HG02973 (cell line): ENCODE measurements around the gene METTL13.

Experiments used
- ATAC-seq: cut with Tn5 transposase; IDR thresholded peaks from one replicate; pipeline ENCODE4 v1.9.1; 2021; ENCODE audit warnings: moderate library complexity; ENCODE audit not compliant: unreplicated experiment

Gene METTL13, protein sequence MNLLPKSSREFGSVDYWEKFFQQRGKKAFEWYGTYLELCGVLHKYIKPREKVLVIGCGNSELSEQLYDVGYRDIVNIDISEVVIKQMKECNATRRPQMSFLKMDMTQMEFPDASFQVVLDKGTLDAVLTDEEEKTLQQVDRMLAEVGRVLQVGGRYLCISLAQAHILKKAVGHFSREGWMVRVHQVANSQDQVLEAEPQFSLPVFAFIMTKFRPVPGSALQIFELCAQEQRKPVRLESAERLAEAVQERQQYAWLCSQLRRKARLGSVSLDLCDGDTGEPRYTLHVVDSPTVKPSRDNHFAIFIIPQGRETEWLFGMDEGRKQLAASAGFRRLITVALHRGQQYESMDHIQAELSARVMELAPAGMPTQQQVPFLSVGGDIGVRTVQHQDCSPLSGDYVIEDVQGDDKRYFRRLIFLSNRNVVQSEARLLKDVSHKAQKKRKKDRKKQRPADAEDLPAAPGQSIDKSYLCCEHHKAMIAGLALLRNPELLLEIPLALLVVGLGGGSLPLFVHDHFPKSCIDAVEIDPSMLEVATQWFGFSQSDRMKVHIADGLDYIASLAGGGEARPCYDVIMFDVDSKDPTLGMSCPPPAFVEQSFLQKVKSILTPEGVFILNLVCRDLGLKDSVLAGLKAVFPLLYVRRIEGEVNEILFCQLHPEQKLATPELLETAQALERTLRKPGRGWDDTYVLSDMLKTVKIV

DNA sequence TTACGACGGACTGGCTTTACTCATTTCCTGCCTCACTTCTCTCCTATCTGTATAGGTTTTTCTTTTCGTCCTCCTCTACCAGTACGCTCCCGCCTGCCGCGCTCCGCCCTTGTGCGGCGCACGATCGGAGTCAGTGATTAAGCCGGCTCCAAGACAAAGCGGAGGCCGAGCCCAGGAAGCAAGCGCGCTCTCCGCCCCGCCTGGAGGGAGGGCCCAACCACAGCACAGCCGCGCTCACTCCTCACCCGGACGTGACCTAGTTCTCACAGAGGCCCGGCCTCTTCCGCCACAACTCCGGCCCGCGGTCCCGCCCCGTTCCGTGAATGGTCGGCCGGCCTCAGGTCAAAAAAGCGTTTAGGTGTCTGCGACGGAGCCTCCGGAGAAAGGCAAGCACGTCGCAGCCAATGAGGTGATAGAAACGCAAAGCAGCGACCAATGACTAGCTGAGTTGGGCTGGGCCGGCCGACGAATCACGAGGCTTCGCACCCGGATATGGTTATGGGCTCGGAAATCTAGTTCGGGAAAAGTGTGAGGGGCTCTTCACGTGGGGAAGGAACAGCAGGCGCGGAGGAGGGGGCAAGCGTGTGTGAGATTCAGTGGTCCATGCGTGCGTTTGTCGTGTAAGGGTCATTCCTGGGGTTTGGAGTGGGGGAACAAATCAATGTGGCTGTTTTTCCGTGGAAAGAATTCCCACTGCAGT, at the start of gene METTL13:
Gene METTL13, plus strand, starts transcription at position 485 of the 700 bp plus-strand sequence. CDS start 308 bp downstream, outside the sequence.
- peak; percentile 96 for ATAC-seq

DNA sequence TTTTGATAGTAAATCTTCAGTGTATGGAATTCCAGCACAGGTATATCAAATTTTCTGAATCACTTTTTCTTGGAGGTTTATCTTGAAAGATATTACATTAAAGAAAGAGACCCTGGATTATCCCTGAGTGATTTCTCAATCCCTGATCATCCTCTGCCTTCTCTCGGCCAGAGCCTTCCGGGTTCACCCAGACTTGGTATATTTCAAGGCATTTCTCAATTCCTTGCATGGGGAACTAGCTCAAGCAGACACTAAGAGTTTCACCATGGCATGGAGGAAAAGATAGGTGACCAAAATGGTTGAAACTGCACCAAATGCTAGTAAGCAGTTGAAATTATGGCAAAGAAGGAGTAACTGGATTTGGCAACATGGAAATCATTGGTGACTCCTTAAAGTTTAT, 45.3 kb upstream of the METTL13 start:
- ATAC-seq = no peak

DNA sequence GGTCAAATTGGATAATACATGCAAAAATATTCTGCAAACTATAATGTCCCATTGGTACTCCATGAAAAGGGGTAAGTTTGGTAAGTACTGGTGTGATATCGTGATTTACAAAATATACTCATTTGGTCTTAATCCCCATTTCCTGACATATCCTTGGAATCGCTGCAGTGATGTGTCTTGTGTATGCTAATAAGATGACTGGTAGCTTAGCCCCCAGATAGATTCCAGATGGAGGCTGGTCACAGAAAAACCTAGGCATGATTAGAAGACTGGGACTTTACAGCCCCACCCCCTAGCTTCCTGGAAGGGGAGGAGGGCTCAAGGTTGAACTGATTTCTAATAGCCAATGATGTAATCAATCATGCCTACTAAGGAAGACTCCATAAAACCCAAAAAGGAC, 42.5 kb upstream of the METTL13 start:
- ATAC-seq = no peak

DNA sequence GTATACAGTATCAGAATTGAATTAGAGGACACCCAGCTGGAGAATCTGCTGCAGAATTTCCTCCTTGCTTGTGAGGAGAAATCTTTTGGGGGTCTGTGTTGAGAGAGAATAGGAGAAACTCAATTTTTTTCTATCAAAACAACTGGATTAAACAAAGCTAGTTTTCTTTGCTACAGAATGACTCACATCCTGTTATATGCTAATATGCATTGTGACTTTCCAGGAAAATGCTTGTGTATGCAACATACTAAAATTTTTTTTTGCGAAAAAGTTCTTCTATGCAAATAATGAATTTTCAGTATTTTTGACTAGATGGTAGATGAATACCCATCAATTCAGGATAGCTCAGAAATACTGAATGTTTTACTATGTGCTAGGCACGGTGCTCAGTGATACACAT, 41.8 kb upstream of the METTL13 start:
- no peak for ATAC-seq

DNA sequence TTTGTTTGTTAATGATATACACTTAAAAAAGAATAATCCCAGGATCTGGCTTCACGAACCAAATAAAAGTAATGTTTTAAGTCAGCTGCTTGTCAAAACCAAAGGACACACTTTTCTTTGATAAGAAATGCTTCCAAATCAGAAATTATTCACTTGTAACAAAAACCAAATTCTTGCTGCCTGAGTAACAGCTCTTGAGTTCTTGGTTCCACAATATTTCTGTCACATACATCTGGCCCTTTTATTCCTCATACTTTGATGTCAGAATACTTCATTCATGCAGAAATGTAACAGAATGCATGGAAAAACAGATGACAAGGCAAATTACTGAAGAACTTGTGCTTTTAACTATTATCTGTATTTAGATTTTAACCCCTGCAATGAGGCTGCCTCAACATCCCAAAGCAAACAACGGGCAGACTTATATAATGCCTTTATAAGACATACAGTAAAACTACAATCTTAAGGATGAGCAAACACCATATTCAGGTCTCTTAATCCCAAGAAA, 41.0 kb upstream of the METTL13 start:
- ATAC-seq = no peak

DNA sequence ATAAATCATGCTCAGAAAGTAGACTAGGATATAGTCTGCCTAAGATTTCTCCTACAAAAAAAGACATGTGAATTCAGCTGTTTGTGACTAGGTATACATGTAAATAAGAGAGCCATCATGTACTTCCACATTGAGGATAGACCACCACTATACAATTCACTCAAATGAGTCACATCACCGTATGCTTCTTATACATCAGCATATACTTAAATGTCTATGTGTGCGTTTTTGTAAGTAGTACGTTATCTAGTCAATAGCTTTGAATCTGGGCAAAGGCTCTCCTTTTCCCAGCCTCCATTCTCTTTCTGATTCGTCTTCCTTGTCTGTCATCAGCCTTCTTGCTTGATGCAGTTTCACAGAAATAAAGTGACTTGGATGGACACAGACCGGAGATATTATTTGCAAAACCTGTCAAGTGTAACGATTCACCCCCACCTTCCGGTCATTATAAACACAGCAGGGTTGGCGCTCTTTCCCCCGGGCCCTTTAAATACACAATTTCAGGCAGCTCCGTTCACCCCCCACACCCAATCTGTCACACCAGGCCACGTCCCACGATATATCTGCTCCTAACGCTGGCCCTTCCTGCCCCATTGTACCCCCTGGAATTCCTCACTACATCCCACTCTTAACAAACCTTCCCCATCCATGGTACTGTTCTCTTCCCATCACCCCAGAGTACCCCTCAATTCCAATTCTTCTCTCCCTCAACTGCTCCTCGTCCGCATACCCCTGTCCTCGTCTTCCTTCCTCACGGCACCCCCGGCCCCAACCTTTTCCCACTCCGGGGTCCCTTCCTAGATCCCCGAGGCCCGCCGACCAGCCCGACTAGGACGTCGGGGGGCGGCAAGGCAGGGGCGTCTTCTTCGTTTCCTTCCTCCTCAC, 40.2 kb upstream of the METTL13 start:
- peak; percentile 26 for ATAC-seq

DNA sequence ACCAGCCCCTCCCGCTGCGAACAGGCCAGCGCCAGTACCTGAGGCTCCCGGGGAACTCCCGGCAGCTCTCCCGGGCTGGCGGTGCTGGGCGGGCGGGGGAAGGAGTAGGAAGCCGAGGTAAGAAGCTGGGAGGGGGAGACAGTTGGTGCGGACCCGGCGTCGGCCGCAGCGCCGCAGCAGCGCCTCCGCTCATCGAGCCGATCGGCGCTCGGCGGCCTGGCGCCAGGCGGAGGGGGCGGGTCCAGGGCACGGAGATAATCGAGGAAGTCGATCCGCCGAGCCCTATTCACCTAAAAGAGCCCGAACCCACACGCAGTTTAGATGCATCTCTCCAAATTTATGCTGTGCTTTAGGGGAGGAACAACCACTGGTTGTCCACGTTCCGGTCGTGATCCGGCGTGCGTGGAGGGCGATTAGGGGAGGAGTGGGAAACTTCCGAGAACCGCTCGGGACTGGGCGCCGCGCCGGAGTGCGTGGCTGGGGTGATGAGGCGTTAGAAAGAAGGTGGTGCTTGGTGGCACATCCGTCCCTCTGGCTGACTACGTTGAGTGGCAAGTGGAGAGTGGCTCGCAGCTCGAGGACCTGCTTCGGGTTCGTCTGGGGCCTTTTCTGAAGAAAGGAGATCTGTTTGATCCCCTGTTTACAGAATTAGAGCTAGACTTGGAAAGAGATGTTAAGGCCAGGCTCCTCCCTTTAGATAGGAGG, 39.4 kb upstream of the METTL13 start, which contains the start of gene VAMP4:
Gene VAMP4, minus strand, starts transcription at position 194 of the 705 bp plus-strand sequence. CDS start 3,651 bp downstream, outside the sequence.
- ATAC-seq = peak; percentile 85

DNA sequence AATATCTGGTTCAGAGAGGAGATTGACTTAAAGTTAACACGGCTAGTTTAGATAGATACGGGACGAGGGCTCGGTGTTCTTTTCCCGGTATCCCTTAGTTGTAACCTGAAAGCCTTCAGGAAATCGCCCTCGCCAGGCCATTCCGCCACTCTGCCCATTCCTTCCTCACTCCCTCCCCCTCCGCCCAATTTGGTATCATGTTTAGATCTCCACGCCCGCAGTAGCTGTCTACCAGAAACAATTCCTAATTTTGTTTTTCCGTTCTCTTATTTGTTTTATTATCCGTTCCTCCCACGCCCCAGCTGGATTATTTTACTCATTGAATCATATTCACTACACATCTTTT, 38.9 kb upstream of the METTL13 start:
- ATAC-seq = peak; percentile 2

DNA sequence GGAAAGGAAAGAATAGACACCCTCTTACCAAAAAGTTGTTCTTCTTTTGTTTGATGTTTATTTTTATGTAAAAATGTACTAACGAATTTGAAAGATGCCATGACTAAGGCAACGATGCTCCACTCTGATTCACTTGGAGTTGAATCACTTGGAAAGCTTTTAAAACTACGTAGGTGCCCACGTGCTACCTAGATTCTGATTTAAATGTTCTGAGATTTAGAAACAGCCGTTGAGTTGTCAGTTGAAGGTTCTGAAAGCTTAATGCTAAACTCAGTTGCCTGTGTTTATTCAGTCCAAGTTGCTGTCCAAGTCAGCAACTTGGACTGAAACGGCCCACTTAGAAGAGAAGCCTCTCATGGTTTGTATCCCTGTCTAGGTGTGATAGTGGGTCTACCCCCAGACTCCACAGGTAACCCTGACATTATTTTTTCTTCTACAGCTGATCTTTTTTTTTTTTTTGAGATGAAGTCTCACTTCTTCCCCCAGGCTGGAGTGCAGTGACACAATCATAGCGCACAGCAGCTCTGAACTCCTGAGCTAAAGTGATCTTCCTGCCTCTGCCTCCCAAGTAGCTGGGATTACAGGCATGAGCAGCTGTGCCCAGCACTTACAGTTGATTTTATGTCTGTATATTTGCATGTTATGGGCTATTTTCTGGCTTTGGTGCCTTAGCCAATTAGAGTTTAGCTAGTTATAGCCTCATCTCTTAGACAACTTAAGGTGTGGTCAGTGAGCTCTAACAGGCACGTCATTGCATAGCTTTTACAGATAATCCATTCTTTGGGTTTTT, 38.2 kb upstream of the METTL13 start:
- no peak for ATAC-seq

DNA sequence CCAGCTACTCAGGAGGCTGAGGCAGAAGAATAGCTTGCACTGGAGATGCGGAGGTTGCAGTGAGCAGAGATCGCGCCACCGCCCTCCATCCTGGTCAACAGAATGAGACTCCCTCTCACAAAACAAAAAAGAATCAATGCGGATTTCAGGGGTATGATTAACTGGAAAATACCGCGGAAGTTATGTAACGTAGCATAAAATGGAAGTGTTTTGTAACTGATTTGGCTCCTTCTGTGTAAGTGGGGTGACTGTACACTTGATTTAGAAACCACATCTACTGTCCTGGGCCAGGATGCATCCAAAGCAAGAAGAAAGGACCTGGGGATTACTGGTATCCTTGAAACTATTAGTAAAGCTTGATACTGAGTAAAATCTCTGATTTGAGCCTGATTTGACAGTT, 36.5 kb upstream of the METTL13 start:
- no peak for ATAC-seq

DNA sequence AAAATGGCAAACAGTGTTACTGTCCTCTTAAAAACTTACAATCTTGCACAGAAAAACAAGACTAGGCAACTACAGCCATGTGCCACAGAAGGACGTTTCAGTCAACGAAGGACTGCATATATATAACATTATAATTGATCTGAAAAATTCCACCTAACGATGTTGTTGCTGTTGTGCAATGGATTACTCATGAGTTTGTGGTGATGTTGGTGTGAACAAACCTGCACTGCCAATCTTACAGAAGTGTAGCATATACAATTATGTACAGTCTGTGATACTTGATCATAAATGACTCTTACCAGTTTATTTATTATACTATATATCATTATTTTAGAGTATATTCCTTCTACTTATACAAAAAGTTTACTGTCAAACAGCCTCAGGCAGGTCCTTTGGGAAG, 32.8 kb upstream of the METTL13 start:
- no peak for ATAC-seq

DNA sequence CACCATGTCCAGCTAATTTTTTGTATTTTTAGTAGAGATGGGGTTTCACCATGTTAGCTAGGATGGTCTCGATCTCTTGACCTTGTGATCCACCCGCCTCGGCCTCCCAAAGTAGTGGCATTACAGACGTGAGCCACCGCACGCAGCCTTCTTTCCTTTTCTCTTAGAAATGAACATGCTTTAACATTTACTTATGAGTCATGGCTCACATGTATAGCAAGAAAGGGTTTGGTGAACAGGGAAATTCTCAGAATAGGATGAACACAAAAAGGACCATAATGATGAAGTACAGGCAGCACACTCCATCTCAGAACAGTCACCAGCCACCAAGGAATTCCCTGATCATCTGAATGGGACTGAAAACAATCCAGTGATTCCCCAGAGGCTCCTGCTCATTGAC, 30.2 kb upstream of the METTL13 start:
- ATAC-seq = no peak

DNA sequence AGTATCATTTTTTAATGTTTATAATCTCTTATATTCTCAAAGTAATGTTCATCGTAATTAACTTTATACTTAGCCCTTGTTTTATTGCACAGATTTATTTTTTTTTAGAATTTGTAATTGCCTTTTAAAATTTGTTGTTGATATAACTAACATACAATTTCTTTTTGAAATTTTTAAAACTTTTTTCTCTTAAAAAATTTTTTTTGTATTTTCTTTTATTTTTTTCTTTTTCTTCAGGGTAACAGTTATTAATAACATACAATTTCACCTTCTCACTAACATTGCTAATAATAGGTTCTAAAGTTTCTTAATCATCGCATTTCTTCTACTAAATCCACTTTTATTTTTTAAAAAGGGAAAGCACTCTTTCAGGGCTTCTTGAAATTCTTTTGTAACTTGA, 28.3 kb upstream of the METTL13 start:
- ATAC-seq = no peak

DNA sequence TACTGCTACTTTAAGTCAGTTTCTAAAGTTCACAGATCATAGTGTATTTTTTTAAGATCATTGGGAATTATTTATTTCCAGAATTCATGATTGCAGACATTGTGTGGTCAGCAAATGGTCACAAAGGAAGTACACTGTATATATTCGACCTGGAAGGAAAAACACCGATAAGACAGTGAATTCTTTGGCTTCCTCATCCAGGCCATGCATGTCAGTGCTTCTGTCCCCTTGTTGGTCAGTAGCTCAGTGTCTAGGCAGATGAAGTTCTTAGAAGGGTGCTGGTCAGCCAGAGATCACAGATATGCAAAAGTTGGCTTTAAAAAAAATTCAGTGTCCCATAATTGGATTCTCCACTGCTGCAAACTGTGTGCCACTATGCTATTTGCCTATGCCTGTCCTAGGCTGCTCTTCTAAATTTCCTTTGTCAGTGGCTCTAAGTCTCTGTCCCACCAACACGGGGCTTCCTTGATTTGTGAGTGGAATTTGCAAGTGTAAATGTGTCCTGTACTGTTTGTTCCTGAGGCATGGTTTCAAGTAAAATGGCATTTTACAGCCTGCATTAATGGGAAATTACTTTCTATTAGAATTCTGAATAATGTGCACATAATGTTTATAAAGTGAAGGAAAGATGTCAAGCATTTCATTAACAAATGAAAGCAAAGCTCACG, 27.6 kb upstream of the METTL13 start:
- ATAC-seq = no peak

DNA sequence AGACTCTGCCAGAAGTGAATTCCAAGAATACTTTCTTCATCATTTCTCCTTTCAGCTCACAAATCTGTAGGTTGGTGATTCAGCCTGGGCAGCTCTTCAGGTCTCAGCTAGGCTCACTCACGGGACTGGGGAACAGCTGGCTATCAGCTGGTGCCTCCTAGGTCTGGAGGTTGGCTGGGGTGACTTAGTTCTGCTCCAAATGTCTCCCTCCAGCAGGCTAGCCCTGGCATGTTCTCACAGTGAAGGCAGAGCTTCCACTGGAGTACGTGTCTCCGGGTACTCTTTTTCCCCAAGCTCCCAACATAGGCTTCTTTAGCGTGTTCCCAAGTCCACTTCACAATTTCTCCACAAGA, 27.1 kb upstream of the METTL13 start:
- no peak for ATAC-seq

DNA sequence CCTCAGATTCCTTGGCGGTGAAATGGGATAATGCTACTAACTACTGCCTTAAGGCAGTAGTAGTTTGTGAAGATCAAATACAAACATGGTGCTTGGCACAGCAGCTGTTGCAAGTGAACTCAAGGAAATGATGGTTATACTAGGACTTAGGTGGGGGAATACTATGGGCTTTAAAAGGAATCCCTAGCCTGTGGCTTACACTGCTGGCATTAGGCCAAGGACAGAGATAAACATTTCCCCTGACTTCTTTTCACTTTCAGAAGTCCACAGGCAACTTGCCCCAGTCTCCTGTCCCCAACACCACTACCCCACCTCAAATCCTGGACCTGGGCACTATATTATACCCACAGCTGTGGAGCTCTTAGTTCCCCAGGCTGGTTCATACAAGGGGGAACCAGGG, 26.5 kb upstream of the METTL13 start:
- ATAC-seq = no peak

DNA sequence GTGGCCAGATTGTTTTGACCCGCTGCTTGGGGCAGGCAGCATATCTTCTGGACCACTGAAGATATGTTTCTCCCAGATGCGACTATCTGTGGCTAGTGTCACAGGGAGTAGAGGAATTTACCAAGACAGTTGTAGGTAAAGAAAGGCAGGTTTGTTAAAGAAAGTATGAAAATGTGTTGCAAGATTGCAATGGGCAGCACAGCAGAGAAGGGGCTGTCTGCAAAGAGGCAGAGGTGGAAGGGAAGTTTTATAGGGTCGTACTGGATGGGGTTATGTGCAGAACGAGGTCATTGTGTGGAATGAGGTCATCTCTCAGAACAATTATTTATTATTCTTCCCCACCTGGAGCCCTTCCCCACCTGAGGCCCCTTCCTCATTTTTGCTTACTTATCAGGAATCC, 24.6 kb upstream of the METTL13 start:
- no peak for ATAC-seq

DNA sequence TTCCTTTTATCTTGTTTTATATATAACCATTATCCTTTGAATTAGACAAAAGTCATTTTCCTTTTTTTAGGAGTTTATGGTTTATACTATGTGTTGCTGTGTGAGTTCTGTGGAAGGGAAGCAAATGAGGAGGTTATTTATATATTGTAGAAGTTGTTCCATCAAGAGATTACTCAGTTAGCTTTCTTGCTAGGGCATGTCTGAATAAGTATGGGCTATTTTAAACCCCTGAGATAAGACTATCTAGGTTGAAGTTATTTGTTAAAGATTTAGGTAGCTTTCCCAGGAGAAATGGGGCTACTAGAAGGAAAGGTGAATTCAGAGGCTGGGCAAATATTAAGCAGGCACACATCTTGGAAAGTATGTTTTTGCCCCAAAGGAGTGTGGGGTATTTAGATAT, 23.4 kb upstream of the METTL13 start:
- ATAC-seq = no peak

DNA sequence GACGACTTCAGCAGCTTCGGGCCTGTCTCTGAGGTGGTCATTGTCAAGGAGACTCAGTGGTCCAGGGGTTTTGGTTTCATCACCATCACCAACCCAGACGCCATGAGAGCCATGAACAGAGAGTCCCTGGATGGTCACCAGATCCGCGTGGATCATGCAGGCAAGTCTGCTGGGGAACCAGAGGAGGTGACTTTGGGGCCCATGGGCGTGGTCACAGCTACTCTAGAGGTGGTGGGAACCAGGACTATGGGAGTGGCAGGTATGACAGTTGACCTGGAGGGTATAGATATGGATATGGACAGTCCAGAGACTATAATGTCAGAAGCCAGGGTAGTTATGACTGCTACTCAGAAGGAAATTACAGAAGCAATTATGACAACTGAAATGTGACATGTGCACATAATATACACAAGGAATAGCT, 19.3 kb upstream of the METTL13 start:
- ATAC-seq = no peak
